ENCODE results near the gene ELOVL5.

ELOVL5 gene

DNA sequence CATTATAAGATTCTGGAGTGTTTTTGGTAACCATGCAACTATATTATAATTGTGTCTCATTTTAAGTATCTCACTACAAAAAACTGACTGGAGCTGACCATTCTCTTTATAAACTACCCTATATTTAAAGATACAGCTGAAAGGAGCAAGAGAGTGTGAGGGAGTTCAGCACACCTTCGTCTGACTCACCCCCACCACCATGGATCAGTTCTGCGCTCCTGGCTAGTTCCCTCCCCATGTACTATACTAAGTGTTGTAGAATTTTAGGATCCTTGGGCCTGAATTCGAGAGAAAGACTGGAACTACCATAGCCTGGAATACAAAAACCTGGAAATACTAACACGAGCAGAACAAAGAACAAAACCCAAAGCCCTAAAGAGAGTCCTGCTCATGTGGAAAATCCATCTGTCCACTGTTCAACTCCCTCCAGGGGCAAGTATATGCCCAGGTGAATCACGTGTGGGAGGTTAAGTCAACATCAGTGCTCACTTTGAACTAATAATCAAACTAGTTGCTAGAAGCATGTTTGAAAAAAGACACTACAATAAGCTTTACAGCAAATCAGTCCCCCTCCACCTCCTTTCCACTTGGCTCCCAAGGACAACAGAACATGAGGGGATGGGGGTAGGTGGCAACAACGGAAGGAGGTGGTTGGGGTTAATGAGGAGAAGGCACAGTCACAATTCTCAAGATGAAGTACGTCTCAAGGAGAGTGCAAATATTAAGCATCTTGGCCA is 46.8 kb downstream of the ELOVL5 start:
- no peak for TF ChIP-seq EZH2 (IDR thresholded peaks at IDR 0.05)
- no peak for TF ChIP-seq FOXP2 (optimal IDR thresholded peaks at IDR 0.05; ENCODE audit: control extremely low read depth, extremely low read length, insufficient read depth)
- no peak for TF ChIP-seq POLR2AphosphoS5 (IDR thresholded peaks at IDR 0.05; ENCODE audit: borderline replicate concordance, low read depth, low read length)
- Histone ChIP-seq H3K36me3 (ENCODE audit: insufficient read depth, low read length) (no peaks in the 10 kb centered on the region), H3K27ac (no peak overlapping the region; the same call in 1 of the 2 replicates), H3K4me3 (no peak overlapping the region), H3K9me3 (ENCODE audit: low read depth, low read length) (no peaks in the 10 kb centered on the region), H3K9ac (ENCODE audit: insufficient read length) (no peak overlapping the region)
- DNase-seq (ENCODE audit: low read depth, low spot score) = no peak

DNA sequence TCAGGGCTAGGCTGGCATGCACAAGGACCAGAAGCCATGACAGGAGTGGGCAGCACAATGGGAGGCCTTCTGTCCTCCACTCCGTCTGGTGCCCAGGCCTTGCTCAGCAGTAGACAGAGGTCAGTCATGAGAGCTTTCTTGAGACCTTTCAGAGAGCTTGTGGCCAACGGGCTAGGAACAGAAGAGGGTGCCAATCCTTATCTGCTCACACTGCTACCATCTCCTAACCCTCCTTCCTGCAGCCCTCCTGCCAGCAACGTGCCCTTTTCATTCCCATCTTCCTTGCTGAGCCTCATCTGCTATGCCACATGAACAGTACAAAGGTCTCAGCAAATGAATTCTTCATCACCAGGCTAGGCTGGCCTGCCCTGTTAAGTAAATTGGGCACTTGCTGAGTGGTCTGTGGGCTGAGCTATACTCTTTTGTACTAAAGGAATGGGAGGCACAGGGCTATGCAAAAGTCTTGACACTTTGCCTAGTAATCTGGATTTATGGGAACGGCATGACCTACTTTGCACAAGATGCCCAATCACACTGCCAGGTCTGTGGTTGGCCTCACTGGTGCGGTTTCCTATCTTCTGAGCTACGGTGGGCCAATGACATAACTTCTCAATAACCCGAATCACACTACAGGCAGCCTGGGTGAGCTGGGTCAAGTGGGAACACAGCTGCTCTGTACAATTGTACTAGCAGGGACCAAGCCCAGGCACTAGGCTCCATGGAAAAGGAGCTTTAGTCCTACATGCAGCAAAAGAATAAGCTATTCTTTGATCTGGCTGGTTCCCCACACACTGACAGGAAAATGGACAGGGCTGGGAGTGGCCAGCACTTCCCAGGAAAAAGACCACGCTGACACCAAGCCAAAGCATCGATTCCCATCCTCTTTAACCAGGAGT is 47.8 kb downstream of the ELOVL5 start:
- Histone ChIP-seq H3K4me3 (no peak overlapping the region), H3K9ac (ENCODE audit: insufficient read length) (no peak overlapping the region), H3K9me3 (ENCODE audit: low read depth, low read length) (no peaks in the 10 kb centered on the region), H3K36me3 (ENCODE audit: insufficient read depth, low read length) (no peaks in the 10 kb centered on the region), H3K27ac (no peak overlapping the region)
- no peak for TF ChIP-seq EZH2 (IDR thresholded peaks at IDR 0.05)
- TF ChIP-seq FOXP2 (optimal IDR thresholded peaks at IDR 0.05; ENCODE audit: control extremely low read depth, extremely low read length, insufficient read depth) = no peak
- no peak for TF ChIP-seq POLR2AphosphoS5 (IDR thresholded peaks at IDR 0.05; ENCODE audit: borderline replicate concordance, low read depth, low read length)
- no peak for DNase-seq (ENCODE audit: low read depth, low spot score)

DNA sequence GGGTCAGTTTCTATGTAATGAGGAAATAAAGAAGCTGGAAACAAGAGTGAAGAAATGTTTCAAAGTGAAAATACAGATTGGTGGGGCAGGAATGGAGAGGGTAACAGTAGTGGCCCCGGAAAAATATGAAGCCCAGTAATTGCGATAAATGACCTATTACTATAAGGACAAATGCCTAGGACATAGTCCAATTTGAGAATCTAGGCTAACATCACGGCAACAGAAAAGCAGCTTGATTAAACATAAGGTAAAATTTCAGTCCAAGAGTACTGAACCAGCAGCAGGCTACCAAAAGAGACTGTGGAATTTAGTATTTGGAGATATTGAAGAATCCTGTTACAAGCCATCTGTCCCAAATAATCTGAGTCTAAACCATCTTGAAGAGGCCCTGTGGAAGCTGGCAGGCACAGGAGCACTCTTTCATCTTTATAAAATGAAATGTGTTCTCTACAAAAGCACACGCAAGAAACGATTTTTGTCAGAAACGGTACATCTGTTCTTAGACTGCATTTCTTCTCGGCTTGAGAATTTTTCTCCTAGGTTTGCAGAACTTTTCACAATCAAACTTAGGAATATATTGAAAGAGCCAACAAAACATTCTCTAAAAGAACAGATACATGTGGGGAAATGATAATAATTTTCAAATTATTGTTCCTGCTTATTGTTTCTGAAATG is 49.3 kb downstream of the ELOVL5 start:
- H3K27ac ChIP-seq = peak overlapping the region; percentile 15; the same call in 1 of the 2 replicates
- H3K4me3 ChIP-seq = no peak overlapping the region
- TF ChIP-seq FOXP2 (optimal IDR thresholded peaks at IDR 0.05; ENCODE audit: control extremely low read depth, extremely low read length, insufficient read depth) = no peak
- TF ChIP-seq EZH2 (IDR thresholded peaks at IDR 0.05) = no peak
- TF ChIP-seq POLR2AphosphoS5 (IDR thresholded peaks at IDR 0.05; ENCODE audit: borderline replicate concordance, low read depth, low read length) = no peak
- no peak overlapping the region for H3K9ac ChIP-seq (ENCODE audit: insufficient read length)
- DNase-seq (ENCODE audit: low read depth, low spot score) = no peak
- H3K9me3 ChIP-seq (ENCODE audit: low read depth, low read length) = no peaks in the 10 kb centered on the region
- peaks cover 10% of the 10 kb centered on the region for H3K36me3 ChIP-seq (ENCODE audit: insufficient read depth, low read length)

DNA sequence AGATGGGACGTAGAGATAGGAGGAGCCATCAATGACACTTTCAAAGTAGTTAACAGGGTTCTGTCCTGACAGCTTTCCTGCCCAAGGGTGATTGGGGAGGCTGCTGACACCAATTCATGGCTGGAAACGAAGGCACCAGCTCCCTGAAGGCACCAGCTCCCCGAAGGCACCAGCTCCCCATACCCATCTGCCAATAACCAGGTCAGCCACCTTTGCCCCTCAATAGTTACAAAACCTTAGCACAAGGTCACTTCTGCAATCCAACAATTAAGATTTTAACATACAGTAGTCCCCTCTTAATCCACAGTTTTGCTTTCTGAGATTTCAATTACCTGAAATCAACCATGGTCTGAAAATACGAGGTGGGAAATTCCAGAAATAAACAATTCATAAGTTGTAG is 51.7 kb downstream of the ELOVL5 start:
- Histone ChIP-seq H3K9ac (ENCODE audit: insufficient read length) (no peak overlapping the region), H3K4me3 (no peak overlapping the region), H3K36me3 (ENCODE audit: insufficient read depth, low read length) (peaks cover 20% of the 10 kb centered on the region), H3K27ac (no peak overlapping the region), H3K9me3 (ENCODE audit: low read depth, low read length) (no peaks in the 10 kb centered on the region)
- TF ChIP-seq FOXP2 (optimal IDR thresholded peaks at IDR 0.05; ENCODE audit: control extremely low read depth, extremely low read length, insufficient read depth) = no peak
- TF ChIP-seq POLR2AphosphoS5 (IDR thresholded peaks at IDR 0.05; ENCODE audit: borderline replicate concordance, low read depth, low read length) = no peak
- TF ChIP-seq EZH2 (IDR thresholded peaks at IDR 0.05) = no peak
- no peak for DNase-seq (ENCODE audit: low read depth, low spot score)

DNA sequence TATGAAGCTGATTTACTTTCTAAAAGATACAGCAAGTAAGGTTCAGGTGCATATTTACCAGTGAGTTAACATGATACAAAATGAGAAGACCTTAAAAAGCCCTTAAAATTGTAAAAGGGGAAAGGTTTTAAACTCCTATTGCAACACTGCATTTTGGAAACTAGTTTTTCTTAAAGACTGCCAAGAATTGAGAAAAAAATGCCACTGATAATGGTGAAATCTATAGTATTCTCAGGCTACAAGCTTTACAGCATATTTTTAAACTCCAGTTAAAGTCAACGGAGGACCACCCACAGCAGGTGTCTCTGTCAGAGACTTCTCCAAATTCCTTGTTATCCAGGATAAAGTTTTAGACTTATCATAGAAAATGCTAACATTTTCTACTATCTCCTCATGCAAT is 53.6 kb downstream of the ELOVL5 start:
- DNase-seq (ENCODE audit: low read depth, low spot score) = no peak
- H3K27ac ChIP-seq = no peak overlapping the region
- H3K9ac ChIP-seq (ENCODE audit: insufficient read length) = no peak overlapping the region
- H3K36me3 ChIP-seq (ENCODE audit: insufficient read depth, low read length) = peaks cover 34% of the 10 kb centered on the region
- no peak for TF ChIP-seq EZH2 (IDR thresholded peaks at IDR 0.05)
- TF ChIP-seq POLR2AphosphoS5 (IDR thresholded peaks at IDR 0.05; ENCODE audit: borderline replicate concordance, low read depth, low read length) = no peak
- no peak for TF ChIP-seq FOXP2 (optimal IDR thresholded peaks at IDR 0.05; ENCODE audit: control extremely low read depth, extremely low read length, insufficient read depth)
- H3K9me3 ChIP-seq (ENCODE audit: low read depth, low read length) = no peaks in the 10 kb centered on the region
- no peak overlapping the region for H3K4me3 ChIP-seq

DNA sequence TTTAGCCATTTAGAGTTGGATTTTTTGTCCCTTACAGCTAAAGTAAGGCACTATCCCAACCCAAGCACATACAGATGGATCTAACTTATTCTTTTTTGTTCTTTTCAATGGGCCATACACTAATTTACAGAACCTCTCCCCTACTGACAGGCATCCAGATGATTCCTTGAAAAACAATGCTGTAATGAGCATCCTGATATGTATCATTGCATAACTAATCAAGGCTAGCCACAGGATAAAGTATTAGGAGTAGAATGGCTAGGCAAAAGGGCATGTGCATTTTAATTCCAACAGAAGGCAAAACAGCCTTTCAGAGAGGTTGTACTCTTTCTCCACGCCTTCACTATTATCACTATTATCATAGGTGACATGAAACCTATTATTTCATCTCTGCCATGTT is 54.1 kb downstream of the ELOVL5 start:
- Histone ChIP-seq H3K9ac (ENCODE audit: insufficient read length) (no peak overlapping the region), H3K4me3 (no peak overlapping the region), H3K27ac (no peak overlapping the region), H3K9me3 (ENCODE audit: low read depth, low read length) (no peaks in the 10 kb centered on the region), H3K36me3 (ENCODE audit: insufficient read depth, low read length) (peaks cover 39% of the 10 kb centered on the region)
- TF ChIP-seq FOXP2 (optimal IDR thresholded peaks at IDR 0.05; ENCODE audit: control extremely low read depth, extremely low read length, insufficient read depth) = no peak
- TF ChIP-seq POLR2AphosphoS5 (IDR thresholded peaks at IDR 0.05; ENCODE audit: borderline replicate concordance, low read depth, low read length) = no peak
- TF ChIP-seq EZH2 (IDR thresholded peaks at IDR 0.05) = no peak
- DNase-seq (ENCODE audit: low read depth, low spot score) = no peak

DNA sequence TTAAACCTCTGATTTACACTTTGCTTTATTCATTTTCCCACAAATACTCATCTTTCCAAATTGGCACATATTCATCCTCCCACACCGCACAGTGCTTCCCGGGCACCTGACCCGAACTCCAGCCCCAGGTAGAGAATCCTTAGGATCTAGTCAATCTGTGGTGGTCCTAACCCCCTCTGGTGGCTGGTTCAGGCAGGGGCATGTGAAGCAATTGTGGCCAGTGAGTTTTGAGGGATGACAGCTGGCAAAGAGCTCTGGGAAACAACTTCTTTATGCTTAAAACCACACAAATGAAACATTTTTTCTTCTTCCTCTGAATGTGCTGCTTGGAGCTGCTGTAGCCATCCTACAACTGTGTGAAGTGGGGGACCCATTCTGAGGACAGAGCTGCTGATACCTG is 54.7 kb downstream of the ELOVL5 start:
- no peak overlapping the region for H3K9ac ChIP-seq (ENCODE audit: insufficient read length)
- H3K36me3 ChIP-seq (ENCODE audit: insufficient read depth, low read length) = peaks cover 40% of the 10 kb centered on the region
- H3K27ac ChIP-seq = no peak overlapping the region
- no peaks in the 10 kb centered on the region for H3K9me3 ChIP-seq (ENCODE audit: low read depth, low read length)
- no peak for DNase-seq (ENCODE audit: low read depth, low spot score)
- no peak for TF ChIP-seq EZH2 (IDR thresholded peaks at IDR 0.05)
- no peak for TF ChIP-seq FOXP2 (optimal IDR thresholded peaks at IDR 0.05; ENCODE audit: control extremely low read depth, extremely low read length, insufficient read depth)
- no peak for TF ChIP-seq POLR2AphosphoS5 (IDR thresholded peaks at IDR 0.05; ENCODE audit: borderline replicate concordance, low read depth, low read length)
- H3K4me3 ChIP-seq = no peak overlapping the region

DNA sequence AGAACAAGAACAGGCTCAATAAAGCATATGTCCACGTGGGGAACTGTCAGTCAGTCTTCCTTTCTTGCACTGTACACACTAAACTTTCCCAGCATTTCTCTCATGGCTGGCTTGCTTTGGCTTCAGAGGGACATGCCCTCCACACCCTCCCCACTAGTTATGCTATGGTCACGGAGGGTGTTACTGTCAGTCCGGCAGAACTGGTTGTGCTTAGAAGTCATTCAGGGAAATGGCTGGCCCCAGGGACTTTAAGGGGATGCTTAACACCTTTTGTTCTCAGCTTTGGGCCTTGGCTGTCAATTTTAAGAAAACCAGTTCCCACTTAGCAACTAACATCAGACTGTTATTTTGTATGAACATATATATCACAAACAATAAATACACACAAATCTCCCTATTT is 55.1 kb downstream of the ELOVL5 start:
- TF ChIP-seq EZH2 (IDR thresholded peaks at IDR 0.05) (no peak), FOXP2 (optimal IDR thresholded peaks at IDR 0.05; ENCODE audit: control extremely low read depth, extremely low read length, insufficient read depth) (no peak), POLR2AphosphoS5 (IDR thresholded peaks at IDR 0.05; ENCODE audit: borderline replicate concordance, low read depth, low read length) (no peak)
- DNase-seq (ENCODE audit: low read depth, low spot score) = no peak
- H3K9me3 ChIP-seq (ENCODE audit: low read depth, low read length) = no peaks in the 10 kb centered on the region
- no peak overlapping the region for H3K27ac ChIP-seq
- no peak overlapping the region for H3K9ac ChIP-seq (ENCODE audit: insufficient read length)
- H3K36me3 ChIP-seq (ENCODE audit: insufficient read depth, low read length) = peaks cover 43% of the 10 kb centered on the region
- no peak overlapping the region for H3K4me3 ChIP-seq
